ENCODE data around the gene GRHL3. TPM values are rescaled to one million over a fixed set of nuclear protein-coding genes. Genes with fewer than 3 reads are reported as not detected.

The GRHL3 gene
- total and polyA plus RNA-seq, 2 donors (not counting 3 experiments of a cell fraction or from before 2014, with no cell fraction given) = not detected

DNA sequence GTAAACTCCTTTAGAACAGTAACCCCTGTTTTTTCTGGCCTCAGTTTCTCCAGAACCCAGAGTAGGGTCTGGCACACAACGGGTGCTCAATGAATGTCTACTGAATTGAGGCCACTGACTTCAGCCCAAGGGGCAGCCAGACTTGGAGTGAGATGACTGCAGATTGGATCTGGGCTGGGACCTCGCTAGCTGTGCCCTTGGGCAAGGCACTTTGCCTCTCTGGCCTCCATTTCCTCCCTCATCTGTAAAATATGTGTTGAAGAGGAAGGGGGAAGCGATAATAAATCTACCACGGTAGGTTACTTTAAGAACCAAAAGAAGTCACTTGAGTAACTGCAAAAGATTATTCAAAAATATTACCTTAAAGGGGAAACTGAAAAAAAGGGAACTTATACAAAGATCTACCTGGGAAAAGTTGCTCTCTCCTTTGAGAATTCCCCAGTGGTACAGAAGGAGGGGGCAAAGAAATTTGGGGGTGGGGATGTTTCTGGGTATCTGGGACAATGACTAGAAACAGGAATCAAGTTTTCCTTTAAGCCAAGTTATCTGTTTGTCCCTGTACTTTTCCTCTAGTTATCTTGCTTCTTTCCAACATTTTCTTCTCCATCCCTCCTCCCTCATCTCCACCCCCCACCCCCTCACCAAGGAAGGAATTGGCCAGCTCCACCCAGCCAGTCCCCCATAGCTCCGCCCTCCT, 394 bp upstream of the GRHL3 start:
- no peak overlapping the region for H2AFZ ChIP-seq (ENCODE audit: low read depth, low read length)
- dilution Hi-C loops (cut with MboI; ENCODE audit: extremely low pct_ligation_motif_present, low sequenced_read_pairs) (no loop called here), intact Hi-C loops (cut with micrococcal nuclease) (no loop called here)
- no peak overlapping the region for H3K4me3 ChIP-seq (replicated peaks in 1 of 3; ENCODE audit: insufficient read depth in 1 of 3, low read depth in 1 of 3, low read length in 3 of 3)
- H3K79me2 ChIP-seq (ENCODE audit: control insufficient read depth, insufficient read depth, low read length) = no peaks in the 10 kb centered on the region
- H3K27ac ChIP-seq (ENCODE audit: insufficient read depth, low read depth, low read length) = no peak overlapping the region
- no peaks in the 10 kb centered on the region for H3K36me3 ChIP-seq (ENCODE audit: control insufficient read depth in 2 of 2, extremely low read depth in 1 of 2, insufficient read depth in 2 of 2, low read length in 2 of 2)
- DNase-seq (ENCODE audit: low read depth, low spot score) = no peak
- H3K4me2 ChIP-seq (ENCODE audit: insufficient read depth, low read length) = no peak overlapping the region
- CTCF ChIA-PET = interaction anchor here (0.7 to 0.8 kb wide), 2 partner anchors 17 to 46 kb away, joined by 3 to 4 read pairs; no protein-coding TSS in a partner anchor
- no TSS peak for BruUV-seq (replicated peaks)
- H3K4me1 ChIP-seq (ENCODE audit: control insufficient read depth, extremely low read depth, insufficient read depth, low read length) = peaks cover 5% of the 10 kb centered on the region
- H3K9me3 ChIP-seq (replicated peaks; ENCODE audit: control insufficient read depth, insufficient read depth, low read length) = no peaks in the 10 kb centered on the region
- POLR2A ChIA-PET = no interaction called here
- no peak for TF ChIP-seq POLR2A (IDR thresholded peaks at IDR 0.05; ENCODE audit: low read depth, low read length)
- no peak for TF ChIP-seq POLR2AphosphoS5 (IDR thresholded peaks at IDR 0.05; ENCODE audit: insufficient read depth, low read depth, low read length)
- TF ChIP-seq JUN (IDR thresholded peaks at IDR 0.05; ENCODE audit: borderline replicate concordance, insufficient read depth, insufficient read length, low read depth) = no peak
- TF ChIP-seq, protein P1, sequence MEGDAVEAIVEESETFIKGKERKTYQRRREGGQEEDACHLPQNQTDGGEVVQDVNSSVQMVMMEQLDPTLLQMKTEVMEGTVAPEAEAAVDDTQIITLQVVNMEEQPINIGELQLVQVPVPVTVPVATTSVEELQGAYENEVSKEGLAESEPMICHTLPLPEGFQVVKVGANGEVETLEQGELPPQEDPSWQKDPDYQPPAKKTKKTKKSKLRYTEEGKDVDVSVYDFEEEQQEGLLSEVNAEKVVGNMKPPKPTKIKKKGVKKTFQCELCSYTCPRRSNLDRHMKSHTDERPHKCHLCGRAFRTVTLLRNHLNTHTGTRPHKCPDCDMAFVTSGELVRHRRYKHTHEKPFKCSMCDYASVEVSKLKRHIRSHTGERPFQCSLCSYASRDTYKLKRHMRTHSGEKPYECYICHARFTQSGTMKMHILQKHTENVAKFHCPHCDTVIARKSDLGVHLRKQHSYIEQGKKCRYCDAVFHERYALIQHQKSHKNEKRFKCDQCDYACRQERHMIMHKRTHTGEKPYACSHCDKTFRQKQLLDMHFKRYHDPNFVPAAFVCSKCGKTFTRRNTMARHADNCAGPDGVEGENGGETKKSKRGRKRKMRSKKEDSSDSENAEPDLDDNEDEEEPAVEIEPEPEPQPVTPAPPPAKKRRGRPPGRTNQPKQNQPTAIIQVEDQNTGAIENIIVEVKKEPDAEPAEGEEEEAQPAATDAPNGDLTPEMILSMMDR (IDR thresholded peaks at IDR 0.05; ENCODE audit: extremely low read depth in 1 of 2, insufficient read depth in 1 of 2, low read depth in 1 of 2, low read length in 2 of 2) = no peak
- no peak for FAIRE-seq
- H3K27me3 ChIP-seq (ENCODE audit: control insufficient read depth in 2 of 2, insufficient read depth in 2 of 2, low read length in 2 of 2) = peaks cover 53 to 71% of the 10 kb centered on the region in 2 experiments
- H3K9ac ChIP-seq (replicated peaks; ENCODE audit: extremely low read depth, insufficient read depth, low read length) = no peak overlapping the region
- no peaks in the 10 kb centered on the region for H4K20me1 ChIP-seq (replicated peaks; ENCODE audit: control insufficient read depth, extremely low read depth, insufficient read depth, low read length)
- no peaks in the 10 kb centered on the region for H3K9me1 ChIP-seq (replicated peaks; ENCODE audit: control insufficient read depth, extremely low read depth, insufficient read depth, low read length)

DNA sequence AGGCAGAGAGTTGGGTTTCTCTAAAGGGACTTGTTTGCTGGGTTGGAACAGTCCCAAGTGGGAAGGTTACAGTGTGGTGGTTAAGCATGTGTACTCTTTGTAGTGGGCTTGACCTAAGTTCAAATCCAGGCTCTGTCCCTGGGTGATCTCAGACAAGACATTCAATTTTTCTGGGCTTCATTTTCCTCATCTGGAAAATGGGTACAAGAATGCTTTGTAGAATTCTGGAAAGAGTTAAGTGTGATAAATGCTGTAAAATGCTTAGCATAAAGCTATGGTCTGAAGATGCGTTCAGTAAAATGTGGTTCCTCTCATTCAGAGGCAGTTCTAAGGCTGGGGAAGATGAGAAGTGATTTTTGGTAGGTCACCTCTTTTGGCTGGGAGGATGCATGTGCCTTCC, 805 bp downstream of the GRHL3 start:
- TF ChIP-seq MYC (IDR thresholded peaks at IDR 0.05; ENCODE audit: low read depth, low read length) (no peak), POLR2A (IDR thresholded peaks at IDR 0.05; ENCODE audit: low read depth, low read length) (no peak), GATA2 (IDR thresholded peaks at IDR 0.05; ENCODE audit: insufficient read depth, insufficient read length, low read depth, low read length) (no peak), POLR2AphosphoS5 (IDR thresholded peaks at IDR 0.05; ENCODE audit: insufficient read depth, low read depth, low read length) (no peak), FOS (IDR thresholded peaks at IDR 0.05; ENCODE audit: borderline replicate concordance, insufficient read depth, low read length) (no peak), EZH2 (IDR thresholded peaks at IDR 0.05; ENCODE audit: borderline replicate concordance, low read depth, low read length, severe bottlenecking) (no peak), JUN (IDR thresholded peaks at IDR 0.05; ENCODE audit: borderline replicate concordance, insufficient read depth, insufficient read length, low read depth) (no peak)
- TF ChIP-seq, protein P1 (IDR thresholded peaks at IDR 0.05; ENCODE audit: extremely low read depth in 1 of 2, insufficient read depth in 1 of 2, low read depth in 1 of 2, low read length in 2 of 2) = no peak
- TF ChIP-seq, protein P2, sequence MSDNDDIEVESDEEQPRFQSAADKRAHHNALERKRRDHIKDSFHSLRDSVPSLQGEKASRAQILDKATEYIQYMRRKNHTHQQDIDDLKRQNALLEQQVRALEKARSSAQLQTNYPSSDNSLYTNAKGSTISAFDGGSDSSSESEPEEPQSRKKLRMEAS (IDR thresholded peaks at IDR 0.05; ENCODE audit: insufficient read depth, insufficient read length) = no peak
- Histone ChIP-seq H3K9ac (replicated peaks; ENCODE audit: extremely low read depth, insufficient read depth, low read length) (no peak overlapping the region), H3K4me3 (replicated peaks in 1 of 3; ENCODE audit: insufficient read depth in 1 of 3, low read depth in 1 of 3, low read length in 3 of 3) (no peak overlapping the region), H3K9me3 (replicated peaks; ENCODE audit: control insufficient read depth, insufficient read depth, low read length) (no peaks in the 10 kb centered on the region), H2AFZ (ENCODE audit: low read depth, low read length) (no peak overlapping the region), H3K4me1 (ENCODE audit: control insufficient read depth, extremely low read depth, insufficient read depth, low read length) (peaks cover 5% of the 10 kb centered on the region), H3K27ac (ENCODE audit: insufficient read depth, low read depth, low read length) (no peak overlapping the region), H3K27me3 (ENCODE audit: control insufficient read depth in 2 of 2, insufficient read depth in 2 of 2, low read length in 2 of 2) (peaks cover 62 to 81% of the 10 kb centered on the region in 2 experiments), H4K20me1 (replicated peaks; ENCODE audit: control insufficient read depth, extremely low read depth, insufficient read depth, low read length) (no peaks in the 10 kb centered on the region), H3K36me3 (ENCODE audit: control insufficient read depth in 2 of 2, extremely low read depth in 1 of 2, insufficient read depth in 2 of 2, low read length in 2 of 2) (no peaks in the 10 kb centered on the region), H3K9me1 (replicated peaks; ENCODE audit: control insufficient read depth, extremely low read depth, insufficient read depth, low read length) (no peaks in the 10 kb centered on the region), H3K4me2 (ENCODE audit: insufficient read depth, low read length) (no peak overlapping the region), H3K79me2 (ENCODE audit: control insufficient read depth, insufficient read depth, low read length) (no peaks in the 10 kb centered on the region)
- no TSS peak for BruUV-seq (replicated peaks)
- ChIA-PET POLR2A (no interaction called here), CTCF (interaction anchor here (0.8 to 3.0 kb wide), 3 partner anchors 18 to 121 kb away, joined by 4 to 13 read pairs (median 4); no protein-coding TSS in a partner anchor)
- dilution Hi-C loops (cut with MboI; ENCODE audit: extremely low pct_ligation_motif_present, low sequenced_read_pairs) (no loop called here), intact Hi-C loops (cut with micrococcal nuclease) (no loop called here)
- FAIRE-seq (no peak), DNase-seq (ENCODE audit: low read depth, low spot score) (no peak)
